SK-N-MC (cell line): ENCODE measurements around the gene STPG2.

Source experiments
- EZH2 ChIP-seq: fragments of 200-600 bp; sonication (generic); IDR thresholded peaks from one replicate; pipeline ENCODE4 v1.6.1; 2017; ENCODE audit warnings: antibody characterized with exemption
- FOXP2 ChIP-seq: optimal IDR thresholded peaks from 2 replicates; pipeline ENCODE3; 2011; ENCODE audit warnings: mild to moderate bottlenecking, moderate library complexity; ENCODE audit not compliant: insufficient read depth; ENCODE audit errors: extremely low read length, control extremely low read depth
- POLR2AphosphoS5 ChIP-seq: IDR thresholded peaks from 2 replicates; pipeline ENCODE4 v1.6.1; 2012; ENCODE audit warnings: mild to moderate bottlenecking, low read depth, low read length, borderline replicate concordance

GRCh38 chr4:98166025-98166730, 22.9 kb upstream of the STPG2 start:
- TF ChIP-seq EZH2 (no peak), POLR2AphosphoS5 (no peak), FOXP2 (no peak)
